Testis (tissue), 3 donors: ENCODE results near the gene ARVCF. TPM values are rescaled to one million over a fixed set of nuclear protein-coding genes. Genes with fewer than 3 reads are reported as not detected.

Source experiments
- DNase-seq: peaks from one replicate; pipeline ENCODE4 v3.0.0-alpha.2; 2019
- H3K27ac ChIP-seq, 2 donors: fragments of 200-600 bp; sonication (generic); one replicate each; pipeline ENCODE4 v1.5.1; 2019
- H3K27me3 ChIP-seq: fragments of 200-600 bp; sonication (generic); one replicate; pipeline ENCODE4 v1.5.1; 2019
- H3K36me3 ChIP-seq: fragments of 200-600 bp; sonication (generic); one replicate; pipeline ENCODE4 v1.5.1; 2017; ENCODE audit warnings: low read depth; ENCODE audit errors: missing control alignments
- H3K4me1 ChIP-seq: fragments of 200-600 bp; sonication (generic); one replicate; pipeline ENCODE4 v1.5.1; 2019
- H3K4me3 ChIP-seq, 2 donors: fragments of 200-600 bp; sonication (generic); one replicate each; pipeline ENCODE4 v1.5.1; 2017 to 2019
- H3K9me3 ChIP-seq: fragments of 200-600 bp; sonication (generic); one replicate; pipeline ENCODE4 v1.5.1; 2017
- CTCF ChIP-seq, 3 experiments: fragments of 450-650 bp in 2 of 3; fragments of 200-600 bp in 1 of 3; sonication (generic) in 1 of 3; IDR thresholded peaks; one replicate each; pipeline ENCODE4 v1.5.1; 2016 to 2019; ENCODE audit warnings: antibody characterized with exemption in 3 of 3, mild to moderate bottlenecking in 2 of 3, moderate library complexity in 1 of 3
- POLR2A ChIP-seq: fragments of 450-650 bp; IDR thresholded peaks from one replicate; pipeline ENCODE4 v1.6.1; 2017; ENCODE audit warnings: antibody characterized with exemption, mild to moderate bottlenecking, moderate library complexity
- WGBS, 2 donors: methylation state at CpG; one replicate each; pipeline ENCODE4 v1.1.5; 2018; 5-methylcytosine and 5-hydroxymethylcytosine counted together
- intact Hi-C: fragments of 100-400 bp; cut with DNase I; formaldehyde crosslinking; loops from one replicate; pipeline ENCODE4 v1.15.1; 2023; ENCODE audit warnings: low total_unique reads
- polyA plus RNA-seq: library from polyadenylated mRNA; stranded (reverse); fragments of 350-450 nt; fragmentation: Illumina TruSeq; extraction: RNeasy Lipid Tissue Mini Kit (QIAGEN cat#74804); gene quantifications from one replicate; pipeline ENCODE4 v1.2.3, GENCODE V29; 2014; ENCODE audit warnings: low read depth, low replicate concordance; ENCODE audit not compliant: insufficient read depth
- total RNA-seq, 2 donors: library from RNA; depleted of rRNA; stranded (reverse); fragments of >200 nt; gene quantifications; one replicate each; pipeline ENCODE4 v1.2.3, GENCODE V29; 2016

ARVCF gene
- total and polyA plus RNA-seq, 3 donors from 2014 or later: 21.1 to 57.7 (median 43.2) TPM

GRCh38 chr22:20063271-20064139 is 46.9 kb upstream of the ARVCF start:
- intact Hi-C loops: no loop called here
- Histone ChIP-seq H3K27me3 (no peaks in the 10 kb centered on the region), H3K36me3 (no peaks in the 10 kb centered on the region), H3K4me3 (no peak overlapping the region), H3K27ac (no peak overlapping the region), H3K9me3 (no peaks in the 10 kb centered on the region), H3K4me1 (no peaks in the 10 kb centered on the region)
- no peak for DNase-seq
- TF ChIP-seq CTCF (IDR thresholded peaks at IDR 0.05): no peak
- no peak for TF ChIP-seq POLR2A
- WGBS, 2 donors: 92 to 93% methylated on average over 20 to 27 of the region's 27 CpGs

- TF ChIP-seq CTCF (IDR thresholded peaks at IDR 0.05): no peak
- no peak for TF ChIP-seq POLR2A
- WGBS, 2 donors: 85 to 91% methylated on average over 11 of the region's 11 CpGs
- H3K4me1 ChIP-seq: no peaks in the 10 kb centered on the region
- intact Hi-C loops: no loop called here
- no peak overlapping the region for H3K27ac ChIP-seq
- H3K9me3 ChIP-seq: no peaks in the 10 kb centered on the region
- no peak for DNase-seq
- H3K4me3 ChIP-seq: no peak overlapping the region
- H3K27me3 ChIP-seq: no peaks in the 10 kb centered on the region
- no peaks in the 10 kb centered on the region for H3K36me3 ChIP-seq
Observed at GRCh38 chr22:20062766-20063083, 46.1 kb upstream of the ARVCF start.

GRCh38 chr22:20062043-20062765 is 45.6 kb upstream of the ARVCF start:
- Histone ChIP-seq H3K27ac (no peak overlapping the region), H3K4me3 (no peak overlapping the region), H3K9me3 (no peaks in the 10 kb centered on the region), H3K27me3 (no peaks in the 10 kb centered on the region), H3K4me1 (no peaks in the 10 kb centered on the region), H3K36me3 (no peaks in the 10 kb centered on the region)
- WGBS, 2 donors: 88 to 93% methylated on average over 11 to 18 of the region's 18 CpGs
- DNase-seq: no peak
- intact Hi-C loops: no loop called here
- TF ChIP-seq CTCF (IDR thresholded peaks at IDR 0.05): no peak
- no peak for TF ChIP-seq POLR2A

- no peak overlapping the region for H3K4me3 ChIP-seq
- 86 to 93% methylated on average over 3 to 11 of the region's 11 CpGs for WGBS, 2 donors
- no peaks in the 10 kb centered on the region for H3K4me1 ChIP-seq
- no peak for DNase-seq
- intact Hi-C loops: no loop called here
- no peaks in the 10 kb centered on the region for H3K36me3 ChIP-seq
- no peaks in the 10 kb centered on the region for H3K27me3 ChIP-seq
- no peak overlapping the region for H3K27ac ChIP-seq
- no peaks in the 10 kb centered on the region for H3K9me3 ChIP-seq
- TF ChIP-seq CTCF (IDR thresholded peaks at IDR 0.05): no peak
- TF ChIP-seq POLR2A: no peak
Observed at GRCh38 chr22:20061481-20061861, 44.8 kb upstream of the ARVCF start.
